NOMO-1 treated with DMSO at 0.1 percent for 48 hours (cell line): ENCODE data around the gene WDR88.
"Not testable (repeated sequence)": the region's sequence is repeated elsewhere in the genome, so short reads cannot be mapped to it uniquely, and the experiment has no call there.

Source experiments
- DNase-seq: peaks from one replicate; lab custom pipeline; 2025; ENCODE audit not compliant: unreplicated experiment; lab: John Stamatoyannopoulos, UW

Gene WDR88

DNA sequence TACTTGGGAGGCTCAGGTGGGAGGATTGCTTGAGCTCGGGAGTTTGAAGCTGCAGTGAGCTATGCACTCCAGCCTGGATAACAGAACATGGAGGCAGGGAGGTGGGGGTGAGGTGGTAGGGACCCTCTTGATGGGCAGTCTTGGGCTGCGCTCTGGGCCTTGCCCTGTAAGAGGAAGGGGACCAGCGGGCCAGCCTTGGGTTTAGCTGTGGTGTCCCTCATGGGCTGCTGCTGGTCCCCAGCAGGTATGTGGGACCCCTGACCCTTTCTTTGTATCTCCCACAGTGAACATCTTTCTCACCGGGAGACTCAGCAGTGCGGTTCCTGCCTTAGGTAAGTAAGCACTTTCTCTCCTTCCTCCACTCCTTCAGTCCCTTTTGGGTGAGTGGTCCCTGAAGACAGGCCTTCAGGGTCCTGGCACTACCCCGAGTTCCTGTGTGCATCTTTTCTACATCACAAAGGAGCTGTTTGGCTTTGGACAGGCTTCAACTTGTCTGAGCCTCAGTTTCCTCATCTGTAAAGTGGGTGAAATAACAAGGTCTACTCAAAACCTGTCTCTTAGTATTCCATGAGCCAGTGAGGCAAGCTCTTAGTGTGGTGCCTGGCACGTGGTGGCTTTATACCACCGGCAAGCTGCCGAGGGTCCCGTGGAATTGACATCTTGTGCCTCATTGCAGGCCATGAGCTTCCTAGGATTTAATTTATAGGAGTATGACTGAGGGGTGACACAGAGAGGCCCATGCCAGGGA is 64.7 kb downstream of the WDR88 start:
- no peak for DNase-seq

DNA sequence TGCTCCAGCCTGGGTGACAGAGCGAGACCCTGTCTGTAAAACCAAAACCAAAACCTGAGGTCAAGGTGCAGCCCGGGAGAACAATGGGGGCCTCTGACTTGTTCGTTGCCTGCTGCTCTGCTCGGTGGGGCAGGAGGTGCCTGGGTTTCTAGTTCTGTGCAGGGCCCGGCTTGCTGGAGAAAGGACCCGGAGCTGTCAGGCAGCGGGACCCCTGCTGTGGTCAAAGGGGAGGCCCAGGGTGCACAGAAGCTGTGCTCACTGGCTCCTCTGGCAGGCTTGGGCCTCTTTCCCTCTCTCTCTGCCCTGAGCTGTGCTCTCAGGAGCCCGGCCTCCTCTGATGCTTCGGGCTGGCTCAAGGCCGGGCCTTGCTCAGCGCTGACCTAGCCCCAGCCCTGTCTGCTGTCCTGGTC is 65.7 kb downstream of the WDR88 start:
- DNase-seq, result no peak

DNA sequence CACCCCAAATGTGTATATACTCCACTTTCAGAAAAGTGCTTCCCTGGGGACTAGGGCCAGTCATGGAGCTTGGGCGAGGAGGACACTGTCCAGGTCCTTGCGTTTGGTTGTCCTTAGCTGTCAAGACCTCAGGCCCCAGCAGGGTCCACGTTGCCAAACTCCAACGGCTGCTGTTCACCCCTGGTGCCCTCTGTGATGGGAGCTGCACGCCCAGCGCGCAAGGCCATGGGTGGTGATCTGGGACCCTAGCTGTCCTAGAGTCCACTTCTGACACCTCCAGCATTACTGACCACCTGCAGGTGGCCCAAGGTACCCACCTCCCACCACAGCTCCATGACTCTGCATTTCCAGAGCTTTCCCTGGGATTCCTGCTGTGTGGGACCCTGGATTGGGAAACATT is 66.3 kb downstream of the WDR88 start:
- DNase-seq, result no peak

DNA sequence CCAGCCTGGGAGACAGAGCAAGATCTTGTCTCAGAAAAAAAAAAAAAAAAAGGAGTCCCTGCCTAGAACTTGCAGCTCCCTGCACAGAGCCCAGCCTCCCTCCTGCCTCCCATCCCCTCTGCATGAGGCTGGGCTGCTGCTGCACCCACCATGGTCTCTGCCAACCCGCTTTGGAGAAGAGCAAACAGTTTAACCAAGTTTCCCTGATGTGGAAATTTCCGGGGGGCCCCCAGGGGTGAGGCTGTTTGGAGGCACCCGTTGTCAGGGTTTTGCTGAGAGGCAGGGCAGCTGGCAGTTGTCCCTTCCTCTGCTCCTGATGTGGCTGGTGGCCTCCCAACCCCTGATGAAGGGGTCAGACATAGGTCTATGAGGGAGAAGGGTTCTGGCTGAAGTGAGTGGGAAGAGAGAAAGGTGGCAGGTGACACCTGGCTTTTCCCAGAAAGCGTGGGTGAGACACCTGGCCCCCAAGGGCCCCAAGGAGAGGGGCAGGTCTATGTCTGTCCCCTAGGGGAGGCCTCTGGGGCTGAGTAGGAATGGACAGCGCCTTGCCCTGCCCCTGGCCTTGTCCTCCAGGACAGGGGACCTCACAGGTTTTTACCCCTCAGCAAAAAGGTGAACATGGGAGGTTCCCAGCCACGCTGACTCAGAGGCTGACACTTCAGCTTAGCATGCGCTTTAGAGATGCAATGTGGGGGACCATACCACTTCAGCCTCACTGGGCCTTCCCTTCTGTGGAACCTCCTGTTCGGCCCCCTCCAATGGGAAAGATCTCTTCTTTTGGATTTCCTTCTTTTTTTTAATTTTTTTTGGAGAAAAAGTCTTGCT is 67.7 kb downstream of the WDR88 start:
- DNase-seq, result no peak

- no peak for DNase-seq
Observed at GRCh38 chr19:33201473-33201872, 69.6 kb downstream of the WDR88 start.

DNA sequence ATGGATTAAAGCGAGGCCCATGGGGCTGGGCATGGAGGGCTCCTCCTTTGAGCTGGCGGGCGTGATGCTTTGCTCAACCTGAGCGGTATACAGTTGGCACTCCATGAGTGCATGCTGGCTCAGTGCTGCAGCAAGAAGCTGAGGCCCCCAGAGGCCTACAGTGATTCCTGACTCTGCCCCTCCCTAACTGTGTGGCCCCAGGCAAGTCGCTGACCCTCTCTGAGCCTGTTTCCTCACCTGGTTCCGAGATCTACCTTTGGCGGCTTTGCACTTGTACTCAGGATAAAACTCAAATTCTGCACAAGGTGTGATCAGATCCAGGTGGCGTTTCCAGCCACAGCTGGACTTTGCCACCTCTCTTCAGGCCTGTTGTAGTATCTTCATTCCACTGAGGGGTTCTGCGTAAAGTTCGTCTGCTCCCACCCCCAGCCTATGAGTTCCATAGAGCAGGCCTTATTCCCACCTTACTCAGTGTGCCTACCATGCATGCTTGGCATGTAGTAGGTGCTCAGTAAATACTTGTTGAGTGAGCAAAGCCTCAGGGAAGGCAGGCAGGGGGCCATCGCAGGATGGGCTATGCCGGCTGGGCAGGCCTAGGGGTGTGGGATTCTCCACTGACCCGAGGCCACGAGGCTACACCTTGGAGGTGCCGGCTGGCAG is 70.1 kb downstream of the WDR88 start:
- no peak for DNase-seq

GRCh38 chr19:33202546-33203507 is 70.9 kb downstream of the WDR88 start:
- no peak for DNase-seq

GRCh38 chr19:33203529-33203928 is 71.6 kb downstream of the WDR88 start:
- DNase-seq, result no peak

DNA sequence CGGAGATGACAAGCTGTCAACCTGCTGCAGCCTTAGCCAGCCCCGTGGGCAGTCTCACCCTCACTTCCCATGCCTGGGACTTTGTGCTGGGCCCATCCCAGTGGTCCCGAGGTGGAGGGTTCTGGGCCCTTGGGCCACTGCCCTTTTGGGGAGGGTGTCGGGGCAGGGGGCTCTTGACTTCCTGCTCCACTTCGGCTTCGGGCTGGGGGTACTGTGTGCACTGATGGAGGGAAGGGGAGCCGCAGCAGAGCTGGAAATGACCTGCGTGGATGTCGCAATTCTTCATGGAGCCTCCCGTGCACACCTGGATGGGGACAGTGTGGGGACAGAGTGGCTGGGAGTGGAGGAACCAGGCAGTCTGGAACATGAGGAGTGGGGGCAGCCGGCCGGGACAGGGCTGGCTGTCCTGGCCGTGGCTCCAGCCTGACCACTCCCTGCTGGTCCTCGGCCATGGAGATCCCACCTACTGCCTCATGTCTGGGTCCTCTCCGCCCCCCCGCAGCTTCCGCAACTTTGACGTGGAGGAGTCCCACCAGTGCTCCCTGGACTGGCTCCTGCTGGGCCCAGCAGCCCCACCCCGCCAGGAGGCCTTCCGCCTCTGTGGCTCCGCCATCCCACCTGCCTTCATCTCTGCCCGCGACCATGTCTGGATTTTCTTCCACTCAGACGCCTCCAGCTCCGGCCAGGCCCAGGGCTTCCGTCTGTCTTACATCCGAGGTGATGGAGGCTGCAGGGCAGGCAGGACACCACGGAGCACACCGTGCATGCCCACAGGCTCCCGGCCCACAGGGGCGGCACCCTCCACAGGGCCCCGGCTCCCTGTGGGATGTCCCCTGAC is 72.4 kb downstream of the WDR88 start:
- no peak for DNase-seq

GRCh38 chr19:33205110-33205509 is 73.2 kb downstream of the WDR88 start:
- DNase-seq, result no peak

DNA sequence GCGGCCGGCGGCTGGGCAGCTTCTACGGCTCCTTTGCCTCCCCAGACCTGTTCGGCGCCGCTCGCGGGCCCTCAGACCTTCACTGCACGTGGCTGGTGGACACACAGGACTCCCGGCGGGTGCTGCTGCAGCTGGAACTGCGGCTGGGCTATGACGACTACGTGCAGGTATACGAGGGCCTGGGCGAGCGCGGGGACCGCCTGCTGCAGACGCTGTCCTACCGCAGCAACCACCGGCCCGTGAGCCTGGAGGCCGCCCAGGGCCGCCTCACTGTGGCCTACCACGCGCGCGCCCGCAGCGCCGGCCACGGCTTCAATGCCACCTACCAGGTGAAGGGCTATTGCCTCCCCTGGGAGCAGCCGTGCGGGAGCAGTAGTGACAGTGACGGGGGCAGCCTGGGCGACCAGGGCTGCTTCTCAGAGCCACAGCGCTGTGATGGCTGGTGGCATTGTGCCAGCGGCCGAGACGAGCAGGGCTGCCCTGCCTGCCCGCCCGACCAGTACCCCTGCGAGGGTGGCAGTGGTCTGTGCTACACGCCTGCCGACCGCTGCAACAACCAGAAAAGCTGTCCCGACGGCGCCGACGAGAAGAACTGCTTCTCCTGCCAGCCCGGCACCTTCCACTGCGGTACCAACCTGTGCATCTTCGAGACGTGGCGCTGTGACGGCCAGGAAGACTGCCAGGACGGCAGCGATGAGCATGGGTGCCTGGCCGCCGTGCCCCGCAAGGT is 73.8 kb downstream of the WDR88 start:
- no peak for DNase-seq

DNA sequence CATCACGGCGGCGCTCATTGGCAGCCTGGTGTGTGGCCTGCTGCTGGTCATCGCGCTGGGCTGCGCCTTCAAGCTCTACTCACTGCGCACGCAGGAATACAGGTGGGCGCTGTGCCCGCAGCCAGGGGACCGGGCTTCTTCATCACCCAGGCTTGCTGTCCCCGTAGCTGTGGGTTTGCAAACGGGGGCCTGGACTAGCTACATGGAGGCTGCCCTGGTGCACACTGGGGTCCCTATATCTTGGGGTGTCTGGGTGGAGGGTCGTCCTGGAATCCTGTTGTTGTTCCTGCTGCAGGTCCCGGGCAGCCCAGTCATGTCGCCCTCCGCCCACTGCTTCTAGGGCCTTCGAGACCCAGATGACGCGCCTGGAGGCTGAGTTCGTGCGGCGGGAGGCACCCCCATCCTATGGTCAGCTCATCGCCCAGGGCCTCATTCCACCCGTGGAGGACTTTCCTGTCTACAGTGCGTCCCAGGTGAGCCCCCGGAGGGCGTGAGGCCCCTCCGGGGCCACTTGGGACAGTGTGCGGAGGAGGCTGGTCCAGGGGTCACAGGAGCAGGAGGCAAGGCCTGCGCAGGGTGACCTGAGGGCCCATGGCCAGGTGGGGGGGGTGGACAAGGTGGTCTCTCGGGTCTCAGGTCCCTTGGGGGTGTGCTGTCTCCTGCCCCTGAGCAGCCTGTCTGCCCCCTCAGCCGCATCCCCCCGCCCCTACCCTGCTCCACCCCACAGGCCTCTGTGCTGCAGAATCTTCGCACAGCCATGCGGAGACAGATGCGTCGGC is 74.5 kb downstream of the WDR88 start:
- DNase-seq, result no peak

DNA sequence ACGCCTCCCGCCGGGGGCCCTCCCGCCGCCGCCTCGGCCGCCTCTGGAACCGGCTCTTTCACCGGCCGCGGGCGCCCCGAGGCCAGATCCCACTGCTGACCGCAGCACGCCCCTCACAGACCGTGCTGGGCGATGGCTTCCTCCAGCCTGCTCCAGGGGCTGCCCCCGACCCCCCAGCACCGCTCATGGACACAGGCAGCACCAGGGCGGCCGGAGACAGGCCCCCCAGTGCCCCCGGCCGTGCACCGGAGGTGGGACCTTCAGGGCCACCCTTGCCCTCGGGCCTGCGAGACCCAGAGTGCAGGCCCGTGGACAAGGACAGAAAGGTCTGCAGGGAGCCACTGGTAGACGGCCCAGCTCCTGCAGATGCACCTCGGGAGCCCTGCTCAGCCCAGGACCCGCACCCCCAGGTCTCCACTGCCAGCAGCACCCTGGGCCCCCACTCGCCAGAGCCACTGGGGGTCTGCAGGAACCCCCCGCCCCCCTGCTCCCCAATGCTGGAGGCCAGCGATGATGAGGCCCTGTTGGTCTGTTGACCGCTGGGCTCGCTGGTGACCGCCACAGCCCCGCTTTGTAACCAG is 75.2 kb downstream of the WDR88 start:
- DNase-seq, result no peak

DNA sequence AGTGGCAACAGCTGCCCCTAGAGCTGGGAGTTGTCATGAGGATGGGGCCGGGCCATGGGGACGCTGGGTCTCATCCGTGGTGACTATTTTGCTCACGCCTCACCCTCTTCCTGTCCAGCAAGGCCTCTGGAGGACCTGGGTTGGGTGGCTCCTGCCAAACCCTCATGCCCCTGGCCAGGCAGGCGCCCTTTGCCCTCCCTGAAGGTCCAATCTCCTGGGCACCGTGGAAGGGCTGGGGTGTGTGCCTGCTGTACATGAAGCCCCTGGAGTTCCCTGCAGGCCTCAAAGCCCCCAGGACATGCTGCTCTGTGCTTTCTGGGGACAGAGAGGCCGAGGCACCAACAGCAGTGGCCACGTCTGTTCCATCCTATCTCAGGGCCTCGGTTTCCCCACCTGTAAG is 76.0 kb downstream of the WDR88 start:
- DNase-seq, result no peak

DNA sequence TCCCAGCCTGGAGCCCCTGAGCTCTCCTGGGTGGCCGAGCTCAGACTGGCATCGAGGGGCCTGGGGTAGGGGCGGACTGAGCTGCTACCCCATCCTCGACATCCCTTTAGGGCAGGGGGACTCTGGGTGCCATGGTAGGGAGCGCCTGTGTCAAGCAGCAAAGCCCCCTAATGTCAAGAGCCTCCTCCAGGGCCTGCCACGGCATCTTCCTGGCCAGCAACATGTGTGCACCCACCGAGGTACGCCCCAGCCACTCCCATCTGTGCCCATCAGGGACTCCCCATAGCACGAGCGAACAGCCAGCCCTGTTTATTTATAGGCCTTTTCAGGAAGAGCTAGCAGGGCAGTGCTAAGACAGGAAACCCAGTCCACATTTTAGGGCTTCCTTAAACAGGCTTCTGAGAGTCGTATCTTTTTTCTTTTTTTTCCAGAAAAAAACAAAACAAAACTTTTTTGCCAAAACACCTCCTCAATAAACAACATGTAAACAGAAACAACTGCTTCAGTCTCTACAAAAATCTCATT is 76.5 kb downstream of the WDR88 start:
- peak; percentile 8 for DNase-seq

- no peak for DNase-seq
Observed at GRCh38 chr19:33208904-33209849, 77.3 kb downstream of the WDR88 start.

GRCh38 chr19:33209850-33210230 is 77.9 kb downstream of the WDR88 start:
- DNase-seq, result not testable (repeated sequence)
